Esophagus (tissue), 2 donors: ENCODE measurements around the gene KNOP1. TPM values are rescaled to one million over a fixed set of nuclear protein-coding genes. Genes with fewer than 3 reads are reported as not detected.
"Not testable (repeated sequence)": the region's sequence is repeated elsewhere in the genome, so short reads cannot be mapped to it uniquely, and the experiment has no call there.

Experiments used
- H3K27ac ChIP-seq, 2 donors: one replicate each; pipeline ENCODE4 v1.5.1; 2013; ENCODE audit warnings: low read depth in 2 of 2, mild to moderate bottlenecking in 2 of 2, inconsistent platforms in 1 of 2, low read length in 1 of 2, moderate library complexity in 1 of 2
- H3K27me3 ChIP-seq, 2 donors: one replicate each; pipeline ENCODE4 v1.6.1; 2013; ENCODE audit warnings: low read length in 2 of 2, control low read depth in 1 of 2, mild to moderate bottlenecking in 1 of 2; ENCODE audit not compliant: insufficient read depth in 2 of 2, control insufficient read depth in 1 of 2
- H3K36me3 ChIP-seq, 2 donors: one replicate each; pipeline ENCODE4 v1.6.1; 2013; ENCODE audit warnings: low read length in 1 of 2; ENCODE audit not compliant: control insufficient read depth in 2 of 2, insufficient read depth in 2 of 2
- H3K4me1 ChIP-seq, 2 donors: one replicate each; pipeline ENCODE4 v1.6.1; 2013; ENCODE audit warnings: low read length in 1 of 2; ENCODE audit not compliant: control insufficient read depth in 2 of 2, insufficient read depth in 2 of 2
- H3K4me3 ChIP-seq, 2 donors: one replicate each; pipeline ENCODE4 v1.5.1; 2013; ENCODE audit warnings: low read length in 2 of 2, mild to moderate bottlenecking in 2 of 2, low read depth in 1 of 2, moderate library complexity in 1 of 2
- H3K9me3 ChIP-seq, 2 donors: one replicate each; pipeline ENCODE4 v1.6.1; 2013; ENCODE audit warnings: mild to moderate bottlenecking in 2 of 2, low read depth in 1 of 2, low read length in 1 of 2, moderate library complexity in 1 of 2; ENCODE audit not compliant: control insufficient read depth in 2 of 2, insufficient read depth in 1 of 2
- WGBS, 2 donors: extraction: QIAGEN DNeasy Blood & Tissue Kit; methylation state at CpG; one replicate each; pipeline ENCODE4 v1.1.7; 2013; 5-methylcytosine and 5-hydroxymethylcytosine counted together
- polyA plus RNA-seq, 2 donors: library from polyadenylated mRNA; stranded (reverse); fragments of 200-250 nt; gene quantifications; one replicate each; pipeline ENCODE4 v1.2.3, GENCODE V29; 2013
- donor health status: healthy with polysubstance abuse.
- donor health status: Bipolar disorder and iron deficiency.

Gene KNOP1
- polyA plus RNA-seq, 2 donors: 12.8 to 14.3 TPM

DNA sequence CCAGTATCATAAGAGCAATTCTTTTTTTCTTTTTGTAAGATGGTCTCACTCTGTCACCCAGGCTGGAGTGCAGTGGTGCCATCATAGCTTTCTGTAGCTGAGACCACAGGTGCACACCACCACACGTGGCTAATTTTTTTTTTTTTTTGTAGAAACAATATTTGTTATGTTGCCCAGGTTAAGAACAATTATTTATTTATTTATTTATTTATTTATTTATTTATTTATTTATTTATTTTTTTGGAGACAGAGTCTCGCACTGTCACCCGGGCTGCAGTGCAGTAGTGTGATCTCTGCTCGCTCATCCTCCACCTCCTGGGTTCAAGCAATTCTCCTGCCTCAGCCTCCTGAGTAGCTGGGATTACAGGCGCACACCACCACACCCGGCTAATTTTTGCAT, 38.7 kb downstream of the KNOP1 start:
- 91 to 93% methylated on average over 6 of the region's 6 CpGs for WGBS, 2 donors
- H3K9me3 ChIP-seq, H3K4me3 ChIP-seq, H3K27me3 ChIP-seq, H3K4me1 ChIP-seq, H3K27ac ChIP-seq: not testable (repeated sequence)
- H3K36me3 ChIP-seq: peaks cover 9 to 13% of the 10 kb centered on the region in 2 donors

DNA sequence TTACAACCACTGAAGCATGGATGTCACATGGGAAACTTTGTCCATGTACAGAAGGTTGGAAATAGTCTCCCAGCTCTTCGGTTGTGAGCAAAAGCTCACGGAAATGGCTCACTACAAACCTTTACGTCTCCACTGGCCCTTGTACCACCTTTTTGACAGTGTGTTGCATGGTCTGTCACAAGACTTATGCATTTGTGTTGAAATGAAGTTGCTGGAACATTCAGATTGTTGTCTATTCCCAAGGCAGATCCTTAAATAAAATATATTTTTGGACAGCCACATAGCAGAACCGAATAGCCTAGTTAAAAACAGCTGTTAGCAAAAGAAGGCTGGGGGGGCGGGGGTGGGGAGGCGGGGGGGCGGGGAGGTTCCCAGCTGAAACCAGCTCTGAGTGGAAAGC, 39.2 kb downstream of the KNOP1 start:
- 79 to 88% methylated on average over 7 of the region's 7 CpGs for WGBS, 2 donors
- H3K36me3 ChIP-seq: peaks cover 6 to 10% of the 10 kb centered on the region in 2 donors
- H3K4me1 ChIP-seq: no peaks in the 10 kb centered on the region
- no peak overlapping the region for H3K4me3 ChIP-seq
- no peaks in the 10 kb centered on the region for H3K27me3 ChIP-seq
- H3K9me3 ChIP-seq: peaks cover 0 to 2% of the 10 kb centered on the region in 2 donors
- H3K27ac ChIP-seq: no peak overlapping the region

DNA sequence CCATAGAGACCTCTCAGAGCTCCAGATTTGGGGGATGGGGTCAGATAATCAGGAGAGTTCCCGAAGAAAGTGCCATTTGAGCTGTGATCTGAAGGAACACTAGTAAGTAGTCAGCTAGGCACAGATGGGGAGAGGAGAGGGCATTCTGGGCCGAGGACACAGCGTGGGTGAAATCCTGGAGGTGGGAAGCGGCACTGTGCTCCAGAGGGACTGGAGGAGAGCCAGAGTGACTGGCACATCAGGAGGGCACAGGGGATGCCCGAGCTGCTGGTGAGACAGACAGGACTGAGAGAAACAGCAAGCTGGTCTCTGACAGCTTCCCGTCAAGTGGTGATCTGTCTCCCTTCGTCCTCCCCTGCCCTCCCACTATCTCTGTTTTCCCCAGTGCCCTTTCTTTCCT, 40.6 kb downstream of the KNOP1 start:
- Histone ChIP-seq H3K4me1 (no peaks in the 10 kb centered on the region), H3K36me3 (peaks cover 2 to 8% of the 10 kb centered on the region in 2 donors), H3K27ac (no peak overlapping the region), H3K27me3 (no peaks in the 10 kb centered on the region), H3K4me3 (no peak overlapping the region), H3K9me3 (no peaks in the 10 kb centered on the region)
- 82 to 87% methylated on average over 7 of the region's 7 CpGs for WGBS, 2 donors

DNA sequence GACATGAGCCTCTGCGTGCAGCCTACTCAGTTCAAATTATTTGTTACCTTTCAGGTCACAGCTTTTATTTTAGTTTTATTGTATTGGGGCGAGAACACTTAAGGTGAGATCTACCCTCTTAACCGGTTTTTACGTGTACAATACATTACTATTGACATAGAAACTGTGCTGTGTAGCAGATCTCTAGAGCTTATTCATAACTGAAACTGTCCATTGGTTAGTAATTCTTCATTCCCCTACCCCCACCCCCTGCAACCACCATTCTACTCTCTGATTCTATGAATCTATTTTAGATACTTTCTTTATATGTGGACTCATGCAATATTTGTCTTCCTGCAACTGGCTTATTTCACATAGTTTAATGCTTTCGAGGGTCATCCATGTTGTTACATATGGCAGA, 43.5 kb downstream of the KNOP1 start:
- Histone ChIP-seq H3K27me3 (no peaks in the 10 kb centered on the region), H3K4me3 (no peak overlapping the region), H3K9me3 (no peaks in the 10 kb centered on the region), H3K36me3 (peaks cover 0 to 2% of the 10 kb centered on the region in 2 donors), H3K27ac (no peak overlapping the region), H3K4me1 (no peaks in the 10 kb centered on the region)
- 95 to 96% methylated on average over 5 of the region's 5 CpGs for WGBS, 2 donors

DNA sequence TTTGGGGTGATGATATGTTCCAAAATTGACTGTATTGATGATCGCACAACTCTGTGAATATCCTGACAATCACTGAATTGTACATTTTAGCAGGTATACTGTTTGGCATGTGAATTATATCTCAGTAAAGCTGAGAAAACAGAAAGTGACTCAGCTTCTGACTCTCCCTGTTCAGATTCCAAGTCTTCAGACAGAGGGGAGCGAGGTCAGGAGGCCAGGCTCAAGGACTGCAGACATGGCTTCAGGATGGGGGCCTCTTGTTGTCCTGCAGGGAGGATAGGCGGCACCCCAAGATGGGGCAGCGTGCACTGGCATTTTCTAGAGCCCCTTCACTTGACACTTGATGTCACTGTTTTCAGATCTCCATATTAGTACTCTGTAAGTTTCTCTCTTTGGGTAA, 45.6 kb downstream of the KNOP1 start:
- Histone ChIP-seq H3K27ac (no peak overlapping the region), H3K4me3 (no peak overlapping the region), H3K36me3 (peaks cover 0 to 5% of the 10 kb centered on the region in 2 donors), H3K4me1 (no peaks in the 10 kb centered on the region), H3K27me3 (no peaks in the 10 kb centered on the region), H3K9me3 (no peaks in the 10 kb centered on the region)
- WGBS, 2 donors: 92 to 95% methylated on average over 4 of the region's 4 CpGs

DNA sequence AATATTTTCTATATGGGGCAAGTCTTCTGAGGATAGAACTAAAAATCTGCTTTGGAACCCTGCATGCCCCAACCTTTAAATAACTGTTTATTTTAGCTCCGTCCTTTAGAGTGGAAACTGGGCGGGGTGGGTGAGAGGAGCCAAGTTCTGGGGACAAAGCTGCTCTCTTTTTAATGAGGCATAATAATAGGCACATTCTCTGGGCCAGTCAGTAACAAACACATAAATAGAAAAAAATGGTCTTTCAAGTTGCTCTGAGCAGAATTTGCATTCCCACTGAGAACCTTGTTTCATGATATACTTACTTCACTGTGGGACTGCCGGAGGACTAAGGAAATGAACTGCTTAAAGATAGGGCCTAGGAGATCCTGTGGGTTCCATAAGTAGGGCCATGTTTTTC, 51.5 kb downstream of the KNOP1 start:
- 51 to 59% methylated on average over 3 of the region's 3 CpGs for WGBS, 2 donors
- H3K27me3 ChIP-seq: no peaks in the 10 kb centered on the region
- H3K9me3 ChIP-seq: no peaks in the 10 kb centered on the region
- peaks cover 4 to 5% of the 10 kb centered on the region in 2 donors for H3K36me3 ChIP-seq
- no peaks in the 10 kb centered on the region for H3K4me1 ChIP-seq
- H3K4me3 ChIP-seq: no peak overlapping the region
- H3K27ac ChIP-seq: no peak overlapping the region

DNA sequence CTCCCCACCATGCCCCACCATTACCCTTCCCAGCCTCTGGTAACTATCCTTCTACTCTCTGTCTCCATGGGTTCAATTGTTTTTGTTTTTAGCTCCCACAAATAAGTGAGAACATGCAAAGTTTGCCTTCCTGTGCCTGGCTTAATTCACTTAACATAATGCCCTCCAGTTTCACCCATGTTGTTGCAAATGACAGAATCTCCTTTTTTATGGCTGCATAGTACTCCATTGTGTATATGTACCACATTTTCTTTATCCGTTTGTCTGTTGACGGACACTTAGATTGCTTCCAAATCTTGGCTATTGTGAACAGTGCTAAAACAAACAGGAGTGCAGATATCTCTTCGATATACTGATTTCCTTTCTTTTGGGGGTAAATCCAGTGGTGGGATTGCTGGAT, 52.7 kb downstream of the KNOP1 start:
- not testable (repeated sequence) for H3K4me1 ChIP-seq, H3K27me3 ChIP-seq, H3K36me3 ChIP-seq, H3K27ac ChIP-seq, H3K9me3 ChIP-seq, H3K4me3 ChIP-seq
- WGBS, 2 donors: 95 to 96% methylated on average over 3 of the region's 3 CpGs

DNA sequence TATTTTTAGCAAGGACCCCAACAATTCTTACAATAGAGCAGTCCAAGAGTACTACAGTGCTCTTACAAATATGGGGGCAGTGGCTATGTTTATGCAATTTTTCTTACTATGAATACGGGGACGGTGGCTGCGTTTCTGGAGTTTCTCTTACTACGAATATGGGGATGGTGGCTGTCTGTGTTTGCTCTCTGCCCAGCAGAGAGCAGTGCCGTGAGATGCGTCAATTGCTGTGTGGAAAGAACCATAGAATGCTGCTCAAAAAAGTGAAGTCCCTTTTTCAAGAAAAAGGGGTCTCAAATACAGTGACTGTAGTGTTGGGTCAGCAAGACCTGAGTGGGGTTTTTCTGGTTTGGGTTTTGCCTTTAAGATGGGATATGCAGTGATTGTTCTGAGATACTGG, 53.9 kb downstream of the KNOP1 start:
- Histone ChIP-seq H3K4me3 (no peak overlapping the region), H3K4me1 (no peaks in the 10 kb centered on the region), H3K27ac (no peak overlapping the region), H3K36me3 (peaks cover 5 to 6% of the 10 kb centered on the region in 2 donors), H3K27me3 (no peaks in the 10 kb centered on the region), H3K9me3 (no peaks in the 10 kb centered on the region)
- 96 to 99% methylated on average over 6 of the region's 6 CpGs for WGBS, 2 donors

DNA sequence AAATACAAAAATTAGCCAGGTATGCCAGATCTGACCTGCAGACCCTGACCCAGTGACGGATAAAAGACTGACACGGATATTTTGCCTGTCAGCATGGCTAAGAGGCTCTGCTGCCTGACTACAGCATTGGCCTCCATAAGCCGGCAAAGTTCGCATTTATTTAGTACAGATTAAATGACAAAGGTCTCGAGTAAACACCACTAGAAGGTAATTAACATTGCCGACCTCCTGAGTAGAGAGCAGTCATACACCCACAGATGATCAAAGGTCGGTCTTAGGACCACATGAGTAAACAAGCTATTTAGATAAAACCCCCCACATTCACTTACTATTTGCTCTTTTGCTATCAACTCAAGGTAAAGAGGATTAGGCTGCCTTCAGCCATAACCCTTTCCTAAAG, 55.7 kb downstream of the KNOP1 start:
- WGBS, 2 donors: 94 to 95% methylated on average over 7 of the region's 7 CpGs
- H3K27me3 ChIP-seq: no peaks in the 10 kb centered on the region
- peaks cover 3 to 6% of the 10 kb centered on the region in 2 donors for H3K36me3 ChIP-seq
- no peak overlapping the region for H3K4me3 ChIP-seq
- H3K27ac ChIP-seq: no peak overlapping the region
- no peaks in the 10 kb centered on the region for H3K9me3 ChIP-seq
- no peaks in the 10 kb centered on the region for H3K4me1 ChIP-seq

DNA sequence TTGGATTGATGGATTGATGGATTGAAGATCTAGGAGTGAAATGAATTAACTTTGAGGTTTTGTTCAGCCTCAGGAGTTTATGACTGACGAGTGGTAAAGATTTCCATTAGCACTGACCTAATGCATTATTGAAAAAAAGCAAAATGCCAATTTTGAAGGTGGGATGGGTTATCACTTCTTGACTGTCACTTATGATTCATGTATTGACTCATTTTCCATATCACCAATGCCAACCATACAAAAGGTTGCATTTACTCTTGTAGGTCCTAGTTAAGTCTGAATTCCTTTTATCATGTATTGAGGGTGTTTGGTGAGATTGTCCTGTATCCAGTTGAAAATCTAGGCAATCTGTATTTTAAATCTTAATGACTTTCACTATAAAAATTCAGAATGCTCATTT, 57.6 kb downstream of the KNOP1 start:
- 86 to 89% methylated on average over 1 of the region's 1 CpG for WGBS, 2 donors
- Histone ChIP-seq H3K27ac (no peak overlapping the region), H3K4me3 (no peak overlapping the region), H3K4me1 (no peaks in the 10 kb centered on the region), H3K36me3 (peaks cover 3 to 6% of the 10 kb centered on the region in 2 donors), H3K9me3 (no peaks in the 10 kb centered on the region), H3K27me3 (no peaks in the 10 kb centered on the region)
